Endodermal cell (in vitro differentiated cells): ENCODE measurements around the gene C8G. TPM values are rescaled to one million over a fixed set of nuclear protein-coding genes. Genes with fewer than 3 reads are reported as not detected.

ENCODE experiments used
- DNase-seq: peaks from one replicate; pipeline ENCODE4 v3.0.0-alpha.2; 2017
- H3K27ac ChIP-seq: 2 replicates; pipeline ENCODE4 v1.5.1; 2013; ENCODE audit warnings: mild to moderate bottlenecking, low read depth, low read length, moderate library complexity
- H3K27me3 ChIP-seq: 2 replicates; pipeline ENCODE4 v1.6.1; 2013; ENCODE audit warnings: mild to moderate bottlenecking, low read length, moderate library complexity; ENCODE audit not compliant: insufficient read depth, control insufficient read depth, poor library complexity, severe bottlenecking
- H3K36me3 ChIP-seq: 2 replicates; pipeline ENCODE4 v1.7.0; 2013; ENCODE audit warnings: mild to moderate bottlenecking, low read length, moderate library complexity; ENCODE audit not compliant: control insufficient read depth, insufficient read depth
- H3K4me1 ChIP-seq: one replicate; pipeline ENCODE4 v1.7.0; 2013; ENCODE audit warnings: low read length; ENCODE audit not compliant: control insufficient read depth, insufficient read depth
- H3K4me3 ChIP-seq: 2 replicates; pipeline ENCODE4 v1.5.1; 2013; ENCODE audit warnings: mild to moderate bottlenecking, low read length, moderate library complexity
- H3K9ac ChIP-seq: 2 replicates; pipeline ENCODE4 v1.6.1; 2013; ENCODE audit warnings: mild to moderate bottlenecking, low read length, moderate library complexity; ENCODE audit not compliant: poor library complexity, severe bottlenecking; ENCODE audit errors: extremely low read depth
- H3K9me3 ChIP-seq: 2 replicates; pipeline ENCODE4 v1.6.1; 2013; ENCODE audit warnings: mild to moderate bottlenecking, low read length, moderate library complexity; ENCODE audit not compliant: control insufficient read depth
- H3K27ac Mint-ChIP-seq: 2 replicates; pipeline ENCODE4 v1.8.0; 2020; ENCODE audit warnings: mixed read lengths
- H3K27me3 Mint-ChIP-seq: 2 replicates; pipeline ENCODE4 v1.8.0; 2021; ENCODE audit warnings: mild to moderate bottlenecking, mixed read lengths; ENCODE audit not compliant: insufficient read depth
- H3K36me3 Mint-ChIP-seq: 2 replicates; pipeline ENCODE4 v1.8.0; 2020; ENCODE audit warnings: low read depth, mixed read lengths
- H3K4me1 Mint-ChIP-seq: 2 replicates; pipeline ENCODE4 v1.8.0; 2020; ENCODE audit warnings: mixed read lengths
- H3K4me3 Mint-ChIP-seq: 2 replicates; pipeline ENCODE4 v1.8.0; 2020; ENCODE audit warnings: mild to moderate bottlenecking, moderate library complexity, mixed read lengths
- H3K9me3 Mint-ChIP-seq: 2 replicates; pipeline ENCODE4 v1.8.0; 2020; ENCODE audit warnings: mild to moderate bottlenecking, mixed read lengths
- CTCF ChIP-seq: fragments of 200-600 bp; sonication (generic); conservative IDR thresholded peaks from 2 replicates; pipeline ENCODE4 v1.5.0; 2021; ENCODE audit warnings: antibody characterized with exemption, mild to moderate bottlenecking
- WGBS, 2 experiments: methylation state at CpG; one replicate each; pipeline versions ENCODE4 v1.1.5 to v1.1.7; 2013; ENCODE audit warnings: missing lambda C conversion rate in 2 of 2, mixed read lengths in 1 of 2; ENCODE audit not compliant: insufficient coverage in 1 of 2, insufficient read length in 1 of 2; 5-methylcytosine and 5-hydroxymethylcytosine counted together
- total RNA-seq, 2 donors: library from RNA; stranded (reverse); fragmentation: NEBNext Ultra II Directional in 1 of 2; extraction: Animal tissue kit (Norgen Biotek cat#: 25700) in 1 of 2; gene quantifications; 2 replicates in 1 of 2; 3 replicates in 1 of 2; pipeline ENCODE4 v1.2.1, GENCODE V29; 2021

Gene C8G
- total RNA-seq, 2 donors from 2014 or later: 1.2 to 1.6 TPM

DNA sequence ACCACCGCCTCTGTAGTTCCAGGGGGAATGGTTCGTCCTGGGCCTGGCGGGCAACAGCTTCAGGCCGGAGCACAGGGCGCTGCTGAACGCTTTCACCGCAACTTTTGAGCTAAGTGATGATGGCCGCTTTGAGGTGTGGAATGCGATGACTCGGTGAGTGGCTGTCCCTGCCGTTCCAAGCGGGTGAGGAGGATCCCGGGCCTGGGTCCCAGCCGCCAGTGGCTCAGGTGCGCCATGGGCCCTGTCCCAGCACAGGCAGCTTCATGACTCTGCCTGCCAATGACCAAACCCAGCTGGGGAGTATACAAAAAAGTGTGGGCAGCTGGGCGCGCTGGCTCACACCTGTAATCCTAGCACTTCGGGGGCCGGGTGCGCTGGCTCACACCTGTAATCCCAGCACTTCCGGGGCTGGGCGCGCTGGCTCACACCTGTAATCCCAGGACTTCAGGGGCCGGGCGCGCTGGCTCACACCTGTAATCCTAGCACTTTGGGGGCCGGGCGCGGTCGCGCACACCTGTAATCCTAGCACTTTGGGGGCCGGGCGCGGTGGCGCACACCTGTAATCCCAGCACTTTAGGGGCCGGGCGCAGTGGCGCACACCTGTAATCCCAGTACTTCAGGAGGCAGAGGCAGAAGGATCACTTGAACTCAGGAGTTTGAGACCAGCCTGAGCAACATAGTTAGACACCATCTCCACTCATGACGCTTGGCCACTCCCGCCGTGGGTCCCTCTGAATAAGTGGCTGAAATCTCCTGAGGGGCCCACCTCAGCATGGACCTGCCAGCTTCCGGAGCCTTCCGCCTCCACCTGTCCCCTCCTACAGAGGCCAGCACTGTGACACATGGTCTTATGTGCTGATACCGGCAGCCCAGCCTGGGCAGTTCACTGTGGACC is 8.1 kb downstream of the C8G start:
- Mint-ChIP-seq H3K4me1 (peaks cover 6% of the 10 kb centered on the region), H3K27me3 (peaks cover 4% of the 10 kb centered on the region), H3K4me3 (no peak overlapping the region), H3K9me3 (no peaks in the 10 kb centered on the region), H3K27ac (no peak overlapping the region), H3K36me3 (no peaks in the 10 kb centered on the region)
- no peaks in the 10 kb centered on the region for H3K9me3 ChIP-seq
- H3K4me1 ChIP-seq: peaks cover 3% of the 10 kb centered on the region
- no peak for TF ChIP-seq CTCF
- H3K27ac ChIP-seq: no peak overlapping the region
- H3K4me3 ChIP-seq: no peak overlapping the region
- no peak for DNase-seq
- no peak overlapping the region for H3K9ac ChIP-seq
- no peaks in the 10 kb centered on the region for H3K36me3 ChIP-seq
- no peaks in the 10 kb centered on the region for H3K27me3 ChIP-seq
- WGBS, 2 experiments: 92 to 93% methylated on average over 36 to 44 of the region's 44 CpGs

DNA sequence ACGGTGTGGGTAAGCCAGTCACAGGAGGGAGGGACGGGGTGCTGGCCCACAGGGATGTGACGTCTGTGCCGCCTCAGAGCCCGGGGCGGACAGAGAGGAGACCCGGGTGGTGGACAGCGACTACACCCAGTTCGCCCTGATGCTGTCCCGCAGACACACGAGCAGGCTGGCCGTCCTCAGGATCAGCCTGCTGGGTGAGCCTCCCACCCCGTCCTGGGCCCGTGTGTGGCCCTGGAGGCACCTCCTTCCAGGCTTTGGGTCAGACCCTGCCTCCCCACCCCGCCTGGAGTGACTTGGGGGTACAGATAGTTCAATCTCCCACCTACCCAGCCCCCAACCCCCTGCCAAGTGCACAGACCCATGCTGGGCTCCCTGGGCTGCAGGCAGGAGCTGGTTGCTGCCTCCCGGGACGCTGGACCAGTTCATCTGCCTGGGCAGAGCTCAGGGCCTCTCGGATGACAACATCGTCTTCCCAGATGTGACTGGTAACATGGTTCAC is 8.8 kb downstream of the C8G start:
- Histone ChIP-seq H3K4me1 (peaks cover 3% of the 10 kb centered on the region), H3K27ac (no peak overlapping the region), H3K4me3 (no peak overlapping the region), H3K27me3 (no peaks in the 10 kb centered on the region), H3K9me3 (no peaks in the 10 kb centered on the region), H3K36me3 (no peaks in the 10 kb centered on the region), H3K9ac (no peak overlapping the region)
- Mint-ChIP-seq H3K36me3 (no peaks in the 10 kb centered on the region), H3K4me1 (peaks cover 4% of the 10 kb centered on the region), H3K27ac (no peak overlapping the region), H3K4me3 (no peak overlapping the region), H3K27me3 (peaks cover 4% of the 10 kb centered on the region), H3K9me3 (no peaks in the 10 kb centered on the region)
- no peak for TF ChIP-seq CTCF
- DNase-seq: no peak
- 87 to 92% methylated on average over 10 to 19 of the region's 19 CpGs for WGBS, 2 experiments

GRCh38 chr9:136954270-136955083 is 9.4 kb downstream of the C8G start:
- no peaks in the 10 kb centered on the region for H3K9me3 Mint-ChIP-seq
- H3K9me3 ChIP-seq: no peaks in the 10 kb centered on the region
- no peak overlapping the region for H3K27ac ChIP-seq
- no peak for TF ChIP-seq CTCF
- DNase-seq: no peak
- H3K4me1 ChIP-seq: peaks cover 3% of the 10 kb centered on the region
- peaks cover 4% of the 10 kb centered on the region for H3K4me1 Mint-ChIP-seq
- H3K4me3 Mint-ChIP-seq: no peak overlapping the region
- peaks cover 4% of the 10 kb centered on the region for H3K27me3 Mint-ChIP-seq
- no peak overlapping the region for H3K27ac Mint-ChIP-seq
- H3K36me3 Mint-ChIP-seq: no peaks in the 10 kb centered on the region
- no peaks in the 10 kb centered on the region for H3K27me3 ChIP-seq
- H3K4me3 ChIP-seq: no peak overlapping the region
- H3K36me3 ChIP-seq: no peaks in the 10 kb centered on the region
- WGBS, 2 experiments: 90 to 97% methylated on average over 16 to 23 of the region's 25 CpGs
- H3K9ac ChIP-seq: no peak overlapping the region
